ENCODE measurements around the gene DOCK4.

- TF ChIP-seq SP1 (IDR thresholded peaks at IDR 0.05) (no peak), RXRA (IDR thresholded peaks at IDR 0.05) (no peak), JUND (IDR thresholded peaks at IDR 0.05) (no peak), TAF1 (conservative IDR thresholded peaks at IDR 0.05) (no peak), ZBTB33 (IDR thresholded peaks at IDR 0.05) (no peak), YY1 (IDR thresholded peaks at IDR 0.05) (no peak), FOXA1 (IDR thresholded peaks at IDR 0.05) (no peak), MAX (IDR thresholded peaks at IDR 0.05) (no peak), GABPA (IDR thresholded peaks at IDR 0.05 in 1 of 2, conservative IDR thresholded peaks at IDR 0.05 in 1 of 2) (no peak)
- TF ChIP-seq, protein P1, sequence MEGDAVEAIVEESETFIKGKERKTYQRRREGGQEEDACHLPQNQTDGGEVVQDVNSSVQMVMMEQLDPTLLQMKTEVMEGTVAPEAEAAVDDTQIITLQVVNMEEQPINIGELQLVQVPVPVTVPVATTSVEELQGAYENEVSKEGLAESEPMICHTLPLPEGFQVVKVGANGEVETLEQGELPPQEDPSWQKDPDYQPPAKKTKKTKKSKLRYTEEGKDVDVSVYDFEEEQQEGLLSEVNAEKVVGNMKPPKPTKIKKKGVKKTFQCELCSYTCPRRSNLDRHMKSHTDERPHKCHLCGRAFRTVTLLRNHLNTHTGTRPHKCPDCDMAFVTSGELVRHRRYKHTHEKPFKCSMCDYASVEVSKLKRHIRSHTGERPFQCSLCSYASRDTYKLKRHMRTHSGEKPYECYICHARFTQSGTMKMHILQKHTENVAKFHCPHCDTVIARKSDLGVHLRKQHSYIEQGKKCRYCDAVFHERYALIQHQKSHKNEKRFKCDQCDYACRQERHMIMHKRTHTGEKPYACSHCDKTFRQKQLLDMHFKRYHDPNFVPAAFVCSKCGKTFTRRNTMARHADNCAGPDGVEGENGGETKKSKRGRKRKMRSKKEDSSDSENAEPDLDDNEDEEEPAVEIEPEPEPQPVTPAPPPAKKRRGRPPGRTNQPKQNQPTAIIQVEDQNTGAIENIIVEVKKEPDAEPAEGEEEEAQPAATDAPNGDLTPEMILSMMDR (IDR thresholded peaks at IDR 0.05; ENCODE audit: low read depth, low read length, missing input control): no peak
- TF ChIP-seq, protein P2, sequence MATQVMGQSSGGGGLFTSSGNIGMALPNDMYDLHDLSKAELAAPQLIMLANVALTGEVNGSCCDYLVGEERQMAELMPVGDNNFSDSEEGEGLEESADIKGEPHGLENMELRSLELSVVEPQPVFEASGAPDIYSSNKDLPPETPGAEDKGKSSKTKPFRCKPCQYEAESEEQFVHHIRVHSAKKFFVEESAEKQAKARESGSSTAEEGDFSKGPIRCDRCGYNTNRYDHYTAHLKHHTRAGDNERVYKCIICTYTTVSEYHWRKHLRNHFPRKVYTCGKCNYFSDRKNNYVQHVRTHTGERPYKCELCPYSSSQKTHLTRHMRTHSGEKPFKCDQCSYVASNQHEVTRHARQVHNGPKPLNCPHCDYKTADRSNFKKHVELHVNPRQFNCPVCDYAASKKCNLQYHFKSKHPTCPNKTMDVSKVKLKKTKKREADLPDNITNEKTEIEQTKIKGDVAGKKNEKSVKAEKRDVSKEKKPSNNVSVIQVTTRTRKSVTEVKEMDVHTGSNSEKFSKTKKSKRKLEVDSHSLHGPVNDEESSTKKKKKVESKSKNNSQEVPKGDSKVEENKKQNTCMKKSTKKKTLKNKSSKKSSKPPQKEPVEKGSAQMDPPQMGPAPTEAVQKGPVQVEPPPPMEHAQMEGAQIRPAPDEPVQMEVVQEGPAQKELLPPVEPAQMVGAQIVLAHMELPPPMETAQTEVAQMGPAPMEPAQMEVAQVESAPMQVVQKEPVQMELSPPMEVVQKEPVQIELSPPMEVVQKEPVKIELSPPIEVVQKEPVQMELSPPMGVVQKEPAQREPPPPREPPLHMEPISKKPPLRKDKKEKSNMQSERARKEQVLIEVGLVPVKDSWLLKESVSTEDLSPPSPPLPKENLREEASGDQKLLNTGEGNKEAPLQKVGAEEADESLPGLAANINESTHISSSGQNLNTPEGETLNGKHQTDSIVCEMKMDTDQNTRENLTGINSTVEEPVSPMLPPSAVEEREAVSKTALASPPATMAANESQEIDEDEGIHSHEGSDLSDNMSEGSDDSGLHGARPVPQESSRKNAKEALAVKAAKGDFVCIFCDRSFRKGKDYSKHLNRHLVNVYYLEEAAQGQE (IDR thresholded peaks at IDR 0.05): no peak
- TF ChIP-seq, protein P3, sequence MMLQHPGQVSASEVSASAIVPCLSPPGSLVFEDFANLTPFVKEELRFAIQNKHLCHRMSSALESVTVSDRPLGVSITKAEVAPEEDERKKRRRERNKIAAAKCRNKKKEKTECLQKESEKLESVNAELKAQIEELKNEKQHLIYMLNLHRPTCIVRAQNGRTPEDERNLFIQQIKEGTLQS (IDR thresholded peaks at IDR 0.05): no peak
These were observed 456.6 kb downstream of the DOCK4 start for GRCh38 chr7:111749625-111750024.

Data from liver (tissue), 3 donors.